Limb (tissue), 2 donors: ENCODE data around the gene TBC1D16.
"Not testable (repeated sequence)": the region's sequence is repeated elsewhere in the genome, so short reads cannot be mapped to it uniquely, and the experiment has no call there.

Experiments used
- DNase-seq, 2 donors: peaks; one replicate each; pipeline ENCODE4 v3.0.0-alpha.2; 2016; ENCODE audit errors: extremely low spot score in 2 of 2

TBC1D16 gene

GRCh38 chr17:79977161-79977631 is 58.5 kb downstream of the TBC1D16 start:
- no peak for DNase-seq

- DNase-seq: no peak
Observed at GRCh38 chr17:79976451-79976850, 59.2 kb downstream of the TBC1D16 start.

GRCh38 chr17:79975498-79976134 is 60.1 kb downstream of the TBC1D16 start:
- DNase-seq: no peak

DNA sequence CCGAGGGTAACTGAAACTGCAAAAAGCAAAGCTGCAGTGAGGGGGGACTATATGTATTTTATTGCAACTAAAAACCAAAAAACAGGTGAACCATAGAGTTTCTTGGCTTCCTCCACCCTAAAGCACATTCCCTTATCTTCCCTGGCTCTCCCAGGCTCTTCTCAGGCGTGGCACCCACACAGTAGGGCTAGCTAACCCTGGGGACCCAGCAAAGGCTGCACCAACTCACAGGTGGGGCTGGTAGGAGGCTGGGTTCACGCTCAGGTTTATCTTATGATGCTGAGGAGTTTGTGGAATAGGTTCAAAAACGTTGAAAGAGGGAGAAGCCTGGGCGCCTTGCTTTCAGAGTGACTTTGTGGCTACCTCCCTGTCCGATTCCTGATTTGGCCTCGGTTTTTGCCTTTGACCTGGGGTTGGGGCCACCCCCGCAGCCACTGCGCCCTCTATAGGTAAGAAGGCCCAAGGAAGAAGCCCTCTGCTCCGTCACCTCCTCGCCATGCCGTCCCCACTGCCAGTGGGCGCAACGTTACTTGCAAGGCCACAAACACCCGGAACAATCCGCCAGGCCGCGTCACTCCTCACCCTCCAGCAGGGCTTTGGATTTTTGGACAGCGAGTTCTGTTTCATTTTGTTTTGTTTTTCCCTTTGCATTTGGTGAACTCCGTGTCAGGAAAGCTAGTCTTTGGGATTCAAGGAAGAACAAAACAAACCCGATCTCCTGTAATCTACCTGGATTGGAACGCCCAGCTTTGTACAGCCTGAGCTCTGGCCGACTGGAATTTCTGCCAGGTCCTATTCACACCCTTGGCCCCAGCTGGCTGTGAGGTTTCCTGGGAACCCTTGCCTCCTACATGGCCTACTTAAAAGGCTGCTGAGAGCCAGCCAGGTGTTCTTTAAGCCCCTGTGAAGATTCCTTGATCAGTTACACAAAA is 60.8 kb downstream of the TBC1D16 start:
- DNase-seq: no peak

DNA sequence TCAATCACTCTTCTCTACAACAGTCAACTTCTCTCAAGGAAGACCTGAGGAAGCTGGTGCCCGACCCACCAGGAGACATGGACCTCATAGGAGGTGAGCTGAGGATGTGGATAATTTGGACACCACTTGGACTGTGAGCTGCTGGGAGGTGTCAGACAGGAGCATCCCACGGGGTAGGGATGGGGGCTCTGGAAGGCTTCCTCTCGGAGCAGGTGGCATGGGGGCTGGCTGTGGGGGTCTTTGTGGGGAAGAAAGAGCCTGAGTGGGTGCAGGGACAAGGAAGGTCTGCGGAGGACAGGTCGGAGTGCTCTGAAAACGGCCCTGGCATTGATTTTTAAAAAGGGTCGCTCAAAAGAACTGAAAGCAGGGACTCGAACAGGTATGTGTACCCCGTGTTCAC is 64.0 kb downstream of the TBC1D16 start:
- DNase-seq: no peak

GRCh38 chr17:79970576-79971068 is 65.0 kb downstream of the TBC1D16 start:
- DNase-seq: no peak

DNA sequence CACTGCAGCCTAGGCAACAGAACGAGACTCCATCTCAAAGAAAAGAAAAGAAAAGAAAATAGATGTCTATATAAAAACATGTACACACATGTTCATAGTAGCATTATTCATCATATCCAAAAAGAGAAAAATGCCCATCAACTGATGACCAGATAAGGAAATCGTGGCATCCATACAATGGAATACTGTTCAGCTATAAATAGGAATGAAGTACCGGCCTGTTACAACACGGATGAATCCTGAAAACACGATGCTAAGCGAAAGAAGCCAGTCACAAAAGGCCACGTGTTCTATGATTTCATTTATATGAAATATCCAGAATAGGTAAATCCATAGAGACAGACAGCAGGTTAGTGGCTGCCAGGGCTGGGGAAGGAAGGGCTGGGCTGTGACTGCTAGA is 65.8 kb downstream of the TBC1D16 start:
- DNase-seq: no peak

DNA sequence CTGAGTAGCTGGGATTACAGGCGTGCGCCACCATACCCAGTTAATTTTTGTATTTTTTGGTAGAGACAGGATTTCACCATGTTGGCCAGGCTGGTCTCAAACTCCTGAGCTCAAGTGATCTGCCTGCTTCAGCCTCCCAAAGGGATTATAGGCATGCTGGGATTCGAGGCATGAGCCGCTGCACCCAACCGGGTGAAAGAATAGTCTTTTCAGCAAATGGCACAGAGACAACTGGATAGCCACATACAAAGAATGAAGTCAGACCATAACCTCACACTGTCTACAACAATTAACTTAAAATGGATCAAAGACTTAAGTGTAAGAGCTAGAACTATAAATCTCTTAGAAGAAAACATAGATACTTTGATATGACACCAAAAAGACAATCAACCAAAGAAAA is 67.6 kb downstream of the TBC1D16 start:
- DNase-seq: no peak

GRCh38 chr17:79966681-79967080 is 69.0 kb downstream of the TBC1D16 start:
- no peak for DNase-seq

GRCh38 chr17:79965806-79966205 is 69.9 kb downstream of the TBC1D16 start:
- peak in 1 of 2 donors; percentile 33 for DNase-seq

DNA sequence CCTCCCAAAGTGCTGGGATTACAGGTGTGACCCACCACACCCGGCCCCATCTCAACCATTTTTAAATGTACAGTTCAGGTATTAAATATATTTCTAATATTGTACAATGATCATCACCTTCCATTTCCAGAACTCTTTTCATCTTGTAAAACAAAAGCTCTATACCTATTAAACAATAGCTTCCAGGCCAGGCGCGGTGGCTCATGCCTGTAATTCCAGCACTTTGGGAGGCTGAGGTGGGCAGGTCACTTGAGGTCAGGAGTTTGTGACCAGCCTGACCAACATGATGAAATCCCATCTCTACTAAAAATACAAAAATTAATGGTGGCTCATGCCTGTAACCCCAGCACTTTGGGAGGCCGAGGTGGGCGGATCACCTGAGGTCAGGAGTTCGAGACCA is 73.2 kb downstream of the TBC1D16 start:
- DNase-seq: not testable (repeated sequence)

DNA sequence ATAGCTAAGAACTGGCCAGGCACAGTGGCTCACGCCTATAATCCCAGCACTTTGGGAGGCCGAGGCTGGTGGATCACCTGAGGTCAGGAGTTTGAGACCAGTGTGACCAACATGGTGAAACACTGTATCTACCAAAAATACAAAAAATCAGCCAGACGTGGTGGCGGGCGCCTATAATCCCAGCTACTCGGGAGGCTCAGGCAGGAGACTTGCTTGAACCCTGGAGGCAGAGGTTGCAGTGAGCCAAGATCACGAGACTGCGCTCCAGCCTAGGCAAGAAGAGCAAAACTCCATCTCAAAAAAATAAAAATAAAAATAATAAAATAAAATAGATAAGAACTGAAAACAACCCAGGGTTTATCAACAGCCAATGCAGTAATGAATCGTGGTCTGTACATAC is 74.1 kb downstream of the TBC1D16 start:
- DNase-seq: not testable (repeated sequence)

- DNase-seq: no peak
Observed at GRCh38 chr17:79960788-79961522, 74.7 kb downstream of the TBC1D16 start.

- DNase-seq: no peak
Observed at GRCh38 chr17:79959042-79959441, 76.6 kb downstream of the TBC1D16 start.

GRCh38 chr17:79956853-79957252 is 78.8 kb downstream of the TBC1D16 start:
- DNase-seq: no peak

GRCh38 chr17:79956441-79956735 is 79.3 kb downstream of the TBC1D16 start:
- not testable (repeated sequence) for DNase-seq

DNA sequence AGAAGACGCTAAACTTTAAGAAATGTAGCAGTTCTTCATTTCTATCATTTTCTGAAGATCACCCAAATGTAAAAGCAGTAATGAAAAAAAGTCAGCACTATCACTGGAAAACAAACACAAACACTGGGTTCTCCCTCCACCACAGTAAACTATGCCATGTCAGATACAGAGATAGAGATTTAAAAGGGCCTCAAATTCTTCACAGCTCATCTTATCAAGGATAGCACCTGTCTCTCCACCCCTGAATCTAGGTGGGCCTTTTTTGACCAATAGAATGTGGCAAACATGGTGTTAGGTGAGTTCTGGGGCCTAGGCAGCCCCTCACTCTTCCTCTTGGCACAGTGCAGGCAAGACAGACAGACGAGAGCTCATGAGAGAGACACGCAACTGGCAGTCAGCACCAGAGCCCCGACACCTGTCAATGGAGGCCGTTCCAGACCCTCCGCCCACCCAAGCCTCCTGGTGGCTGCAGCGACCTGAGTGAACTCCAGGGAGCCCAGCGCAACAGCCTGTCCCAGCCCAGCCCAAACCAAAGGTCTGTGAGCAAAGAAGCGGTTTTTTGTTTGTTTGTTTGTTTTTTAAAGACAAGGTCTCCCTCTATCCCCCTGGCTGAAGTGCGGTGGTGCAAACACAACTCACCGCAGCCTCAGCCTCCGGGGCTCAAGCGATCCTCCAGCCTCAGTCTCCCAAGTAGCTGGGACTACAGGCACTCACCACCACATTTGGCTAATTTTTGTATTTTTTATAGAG is 79.8 kb downstream of the TBC1D16 start:
- no peak for DNase-seq

GRCh38 chr17:79955167-79955549 is 80.5 kb downstream of the TBC1D16 start:
- DNase-seq: no peak

GRCh38 chr17:79954281-79955166 is 81.1 kb downstream of the TBC1D16 start:
- DNase-seq: no peak

DNA sequence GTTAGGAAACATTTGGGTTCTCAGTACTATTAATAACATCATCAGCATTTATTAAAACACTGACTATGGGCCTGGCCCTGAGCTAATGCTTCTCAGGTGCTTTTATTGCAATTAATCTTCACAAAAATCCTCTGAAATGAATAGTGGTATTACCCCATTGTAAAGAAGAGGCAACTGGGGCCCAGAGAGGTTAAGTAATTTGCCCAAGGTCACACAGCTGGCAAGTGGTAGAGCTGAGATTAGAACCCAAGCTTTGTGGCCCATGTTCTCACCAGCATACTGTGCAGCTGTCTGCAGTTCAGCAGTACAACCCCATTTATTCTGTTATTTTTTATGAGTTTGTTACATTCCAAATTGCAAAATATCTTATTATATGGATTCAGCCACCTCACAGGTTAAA is 82.3 kb downstream of the TBC1D16 start:
- DNase-seq: no peak
